Measurements from ENCODE around the gene CC2D2B. TPM values are rescaled to one million over a fixed set of nuclear protein-coding genes. Genes with fewer than 3 reads are reported as not detected.
"Not testable (repeated sequence)": the region's sequence is repeated elsewhere in the genome, so short reads cannot be mapped to it uniquely, and the experiment has no call there.

The CC2D2B gene
- total and polyA plus RNA-seq, 2 experiments from 2014 or later = 0.24 to 0.92 TPM

GRCh38 chr10:95988702-95989101, 80.9 kb downstream of the CC2D2B start:
- Histone ChIP-seq H2AFZ (no peak overlapping the region), H3K27me3 (ENCODE audit: insufficient read depth) (no peaks in the 10 kb centered on the region), H3K4me3 (no peak overlapping the region), H3K79me2 (replicated peaks; ENCODE audit: insufficient read depth) (no peaks in the 10 kb centered on the region), H3K36me3 (ENCODE audit: insufficient read depth) (no peaks in the 10 kb centered on the region), H3K4me2 (no peak overlapping the region), H3K9me2 (ENCODE audit: insufficient read depth) (no peaks in the 10 kb centered on the region), H3K27ac (ENCODE audit: low read depth) (no peak overlapping the region), H4K20me1 (replicated peaks; ENCODE audit: insufficient read depth) (no peaks in the 10 kb centered on the region), H3F3A (replicated peaks; ENCODE audit: low read depth) (no peaks in the 10 kb centered on the region), H3K4me1 (ENCODE audit: insufficient read depth) (peaks cover 11% of the 10 kb centered on the region; the same call in 1 of the 2 replicates)
- H3K36me3 Mint-ChIP-seq (ENCODE audit: low read depth) = no peaks in the 10 kb centered on the region
- peaks cover 22% of the 10 kb centered on the region; the same call in 2 of the 3 replicates for H3K4me1 Mint-ChIP-seq
- ATAC-seq (no peak), DNase-seq (ENCODE audit: low spot score) (no peak)
- H3K27me3 Mint-ChIP-seq (ENCODE audit: insufficient read depth, low read depth, poor library complexity) = no peaks in the 10 kb centered on the region
- no peaks in the 10 kb centered on the region for H3K9me3 Mint-ChIP-seq
- no peak for TF ChIP-seq CREB1 (CRISPR knock-in tag; IDR thresholded peaks at IDR 0.05; ENCODE audit: low read depth)
- no peak for TF ChIP-seq EZH2phosphoT487 (IDR thresholded peaks at IDR 0.05; ENCODE audit: unreplicated experiment)
- no peak for TF ChIP-seq ZNF114 (CRISPR knock-in tag; IDR thresholded peaks at IDR 0.05)
- TF ChIP-seq POLR2AphosphoS5 (IDR thresholded peaks at IDR 0.05; ENCODE audit: low read depth) = no peak
- TF ChIP-seq REST (IDR thresholded peaks at IDR 0.05; ENCODE audit: unreplicated experiment) = no peak
- peak in 1 of 2 experiments; percentile 39; a peak in 2 of 4 replicates for TF ChIP-seq CTCF (conservative IDR thresholded peaks at IDR 0.05; ENCODE audit: low read depth in 2 of 2)
- TF ChIP-seq ZNF331 (CRISPR knock-in tag; IDR thresholded peaks at IDR 0.05; ENCODE audit: low read depth) = no peak
- TF ChIP-seq EZH2 (IDR thresholded peaks at IDR 0.05; ENCODE audit: low read depth, unreplicated experiment) = no peak
- TF ChIP-seq, protein P1, sequence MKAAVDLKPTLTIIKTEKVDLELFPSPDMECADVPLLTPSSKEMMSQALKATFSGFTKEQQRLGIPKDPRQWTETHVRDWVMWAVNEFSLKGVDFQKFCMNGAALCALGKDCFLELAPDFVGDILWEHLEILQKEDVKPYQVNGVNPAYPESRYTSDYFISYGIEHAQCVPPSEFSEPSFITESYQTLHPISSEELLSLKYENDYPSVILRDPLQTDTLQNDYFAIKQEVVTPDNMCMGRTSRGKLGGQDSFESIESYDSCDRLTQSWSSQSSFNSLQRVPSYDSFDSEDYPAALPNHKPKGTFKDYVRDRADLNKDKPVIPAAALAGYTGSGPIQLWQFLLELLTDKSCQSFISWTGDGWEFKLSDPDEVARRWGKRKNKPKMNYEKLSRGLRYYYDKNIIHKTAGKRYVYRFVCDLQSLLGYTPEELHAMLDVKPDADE (IDR thresholded peaks at IDR 0.05) = no peak
- no peak overlapping the region for H3K4me3 Mint-ChIP-seq
- H3K27ac Mint-ChIP-seq = no peak overlapping the region

GRCh38 chr10:95994376-95994775, 86.6 kb downstream of the CC2D2B start:
- H3K36me3 ChIP-seq (ENCODE audit: insufficient read depth); H3K27me3 ChIP-seq (ENCODE audit: insufficient read depth); H3K4me2 ChIP-seq; H3K4me3 Mint-ChIP-seq; H3K79me2 ChIP-seq (replicated peaks; ENCODE audit: insufficient read depth); ATAC-seq; H3K9me3 Mint-ChIP-seq; H3K27ac ChIP-seq (ENCODE audit: low read depth); H3K36me3 Mint-ChIP-seq (ENCODE audit: low read depth); H3K27ac Mint-ChIP-seq; H2AFZ ChIP-seq; H3F3A ChIP-seq (replicated peaks; ENCODE audit: low read depth); H4K20me1 ChIP-seq (replicated peaks; ENCODE audit: insufficient read depth); H3K9me2 ChIP-seq (ENCODE audit: insufficient read depth); H3K4me1 ChIP-seq (ENCODE audit: insufficient read depth); DNase-seq (ENCODE audit: low spot score); H3K27me3 Mint-ChIP-seq (ENCODE audit: insufficient read depth, low read depth, poor library complexity); H3K4me3 ChIP-seq: not testable (repeated sequence)
- H3K4me1 Mint-ChIP-seq = peaks cover 14% of the 10 kb centered on the region; the same call in 2 of the 3 replicates

Data from GM23338 (cell line).